Hepatocyte (in vitro differentiated cells): ENCODE results near the gene MDFIC2.

Experiments used
- EZH2 ChIP-seq: fragments of 200-600 bp; sonication (generic); IDR thresholded peaks from 2 replicates; pipeline ENCODE4 v1.6.1; 2016; ENCODE audit warnings: antibody characterized with exemption, mild to moderate bottlenecking, borderline replicate concordance
- EZH2phosphoT487 ChIP-seq: fragments of 200-600 bp; sonication (generic); IDR thresholded peaks from one replicate; pipeline ENCODE4 v1.6.1; 2018; ENCODE audit warnings: antibody characterized with exemption, mild to moderate bottlenecking, low read depth, moderate library complexity; ENCODE audit not compliant: unreplicated experiment, severe bottlenecking
- TF ChIP-seq, protein P1 (sequence below): fragments of 200-600 bp; sonication (generic); IDR thresholded peaks from 2 replicates; pipeline ENCODE4 v1.5.1; 2016; ENCODE audit warnings: antibody characterized with exemption, mild to moderate bottlenecking; ENCODE audit not compliant: poor library complexity

GRCh38 chr3:70149714-70150400, 162.6 kb downstream of the MDFIC2 start:
- TF ChIP-seq, protein P1, sequence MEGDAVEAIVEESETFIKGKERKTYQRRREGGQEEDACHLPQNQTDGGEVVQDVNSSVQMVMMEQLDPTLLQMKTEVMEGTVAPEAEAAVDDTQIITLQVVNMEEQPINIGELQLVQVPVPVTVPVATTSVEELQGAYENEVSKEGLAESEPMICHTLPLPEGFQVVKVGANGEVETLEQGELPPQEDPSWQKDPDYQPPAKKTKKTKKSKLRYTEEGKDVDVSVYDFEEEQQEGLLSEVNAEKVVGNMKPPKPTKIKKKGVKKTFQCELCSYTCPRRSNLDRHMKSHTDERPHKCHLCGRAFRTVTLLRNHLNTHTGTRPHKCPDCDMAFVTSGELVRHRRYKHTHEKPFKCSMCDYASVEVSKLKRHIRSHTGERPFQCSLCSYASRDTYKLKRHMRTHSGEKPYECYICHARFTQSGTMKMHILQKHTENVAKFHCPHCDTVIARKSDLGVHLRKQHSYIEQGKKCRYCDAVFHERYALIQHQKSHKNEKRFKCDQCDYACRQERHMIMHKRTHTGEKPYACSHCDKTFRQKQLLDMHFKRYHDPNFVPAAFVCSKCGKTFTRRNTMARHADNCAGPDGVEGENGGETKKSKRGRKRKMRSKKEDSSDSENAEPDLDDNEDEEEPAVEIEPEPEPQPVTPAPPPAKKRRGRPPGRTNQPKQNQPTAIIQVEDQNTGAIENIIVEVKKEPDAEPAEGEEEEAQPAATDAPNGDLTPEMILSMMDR = no peak
- TF ChIP-seq EZH2phosphoT487 (no peak), EZH2 (no peak)
